Right lung (tissue), 10 donors: Measurements from ENCODE around the gene TCEAL3. TPM values are rescaled to one million over a fixed set of nuclear protein-coding genes. Genes with fewer than 3 reads are reported as not detected.
"Not testable (repeated sequence)": the region's sequence is repeated elsewhere in the genome, so short reads cannot be mapped to it uniquely, and the experiment has no call there.

Experiments
- DNase-seq, 2 donors: peaks; one replicate each; pipeline ENCODE4 v3.0.0-alpha.2; 2013
- long read RNA-seq, 8 donors: transcript quantifications; one replicate each; lab custom pipeline, GENCODE V29; 2026
- polyA plus RNA-seq, 5 donors: library from polyadenylated mRNA; unstranded; fragments of 120-200 nt; gene quantifications; one replicate each; pipeline versions ENCODE4 v1.2.1 to v1.2.3, GENCODE V29; 2013; ENCODE audit warnings: inconsistent platforms in 1 of 5, low replicate concordance in 1 of 5; ENCODE audit not compliant: insufficient read length in 5 of 5, insufficient read depth in 1 of 5

The TCEAL3 gene
- polyA plus RNA-seq = 10 to 100 TPM; 24.7 to 32.3 (median 27.6) TPM
- long read RNA-seq, donor 1, transcript TCEAL3-202 (3 exons, 1,113 nt) = major isoform, 16 of 32 reads
- long read RNA-seq, donor 1, transcript TCEAL3-201 (3 exons, 1,124 nt) = minor isoform, 9 of 32 reads
- long read RNA-seq, donor 1, partial matches to known transcripts = 7 of 32 reads
- long read RNA-seq, donor 1, other reads (novel, unspliced or antisense) = 0 of 32 reads
- long read RNA-seq, donor 2, transcript TCEAL3-202 (3 exons, 1,113 nt) = major isoform, 9 of 14 reads
- long read RNA-seq, donor 2, transcript TCEAL3-201 (3 exons, 1,124 nt) = minor isoform, 5 of 14 reads
- long read RNA-seq, donor 2, partial matches to known transcripts = 0 of 14 reads
- long read RNA-seq, donor 2, other reads (novel, unspliced or antisense) = 0 of 14 reads
- long read RNA-seq, donor 3, transcript TCEAL3-202 (3 exons, 1,113 nt) = major isoform, 6 of 18 reads
- long read RNA-seq, donor 3, partial matches to known transcripts = 9 of 18 reads
- long read RNA-seq, donor 3, other reads (novel, unspliced or antisense) = 0 of 18 reads
- long read RNA-seq, donor 4, partial matches to known transcripts = 0 of 5 reads
- long read RNA-seq, donor 4, other reads (novel, unspliced or antisense) = 0 of 5 reads
- long read RNA-seq, donor 5, transcript TCEAL3-201 (3 exons, 1,124 nt) = minor isoform, 8 of 45 reads
- long read RNA-seq, donor 5, transcript TCEAL3-202 (3 exons, 1,113 nt) = major isoform, 20 of 45 reads
- long read RNA-seq, donor 5, partial matches to known transcripts = 17 of 45 reads
- long read RNA-seq, donor 5, other reads (novel, unspliced or antisense) = 0 of 45 reads
- long read RNA-seq, donor 6, transcript TCEAL3-202 (3 exons, 1,113 nt) = major isoform, 13 of 15 reads
- long read RNA-seq, donor 6, partial matches to known transcripts = 0 of 15 reads
- long read RNA-seq, donor 6, other reads (novel, unspliced or antisense) = 0 of 15 reads
- long read RNA-seq, donor 7, transcript TCEAL3-202 (3 exons, 1,113 nt) = major isoform, 5 of 5 reads
- long read RNA-seq, donor 7, partial matches to known transcripts = 0 of 5 reads
- long read RNA-seq, donor 7, other reads (novel, unspliced or antisense) = 0 of 5 reads
- long read RNA-seq, donor 8, transcript TCEAL3-202 (3 exons, 1,113 nt) = major isoform, 8 of 9 reads
- long read RNA-seq, donor 8, partial matches to known transcripts = 0 of 9 reads
- long read RNA-seq, donor 8, other reads (novel, unspliced or antisense) = 0 of 9 reads

- peak; percentile 36 to 38 for DNase-seq
These were observed at the start of gene TCEAL3 for GRCh38 chrX:103607364-103608305. Gene TCEAL3, plus strand, starts transcription at chrX:103607963. Its CDS starts 1,102 bp downstream, at chrX:103609065.

GRCh38 chrX:103560256-103560655 is 47.5 kb upstream of the TCEAL3 start:
- no peak for DNase-seq

GRCh38 chrX:103562801-103563200 is 45.0 kb upstream of the TCEAL3 start:
- DNase-seq = no peak

GRCh38 chrX:103565197-103565596 is 42.6 kb upstream of the TCEAL3 start:
- DNase-seq = no peak

- DNase-seq = no peak
These were observed 42.0 kb upstream of the TCEAL3 start for GRCh38 chrX:103565752-103566151.

- DNase-seq = no peak
These were observed 36.6 kb upstream of the TCEAL3 start for GRCh38 chrX:103571121-103571520.

- DNase-seq = no peak
These were observed 36.0 kb upstream of the TCEAL3 start for GRCh38 chrX:103571726-103572125.

- DNase-seq = no peak
These were observed 34.6 kb upstream of the TCEAL3 start for GRCh38 chrX:103573202-103573601.

- DNase-seq = no peak
These were observed 23.2 kb upstream of the TCEAL3 start for GRCh38 chrX:103584596-103584995.

GRCh38 chrX:103585411-103586313 is 22.1 kb upstream of the TCEAL3 start, which contains the start of gene TCEAL4:
Gene TCEAL4, plus strand, starts transcription at chrX:103585515. Its CDS starts 1,161 bp downstream, at chrX:103586676.
- DNase-seq = peak; percentile 33 to 41

- DNase-seq = no peak
These were observed 21.5 kb upstream of the TCEAL3 start for GRCh38 chrX:103586314-103586646.

- no peak for DNase-seq
These were observed 21.1 kb upstream of the TCEAL3 start for GRCh38 chrX:103586659-103587058.

GRCh38 chrX:103592295-103592694 is 15.5 kb upstream of the TCEAL3 start:
- not testable (repeated sequence) for DNase-seq

GRCh38 chrX:103595202-103595601 is 12.6 kb upstream of the TCEAL3 start:
- not testable (repeated sequence) for DNase-seq

GRCh38 chrX:103608306-103608963 is 672 bp downstream of the TCEAL3 start:
- DNase-seq = no peak

GRCh38 chrX:103610282-103610681 is 2.5 kb downstream of the TCEAL3 start:
- DNase-seq = no peak

- no peak for DNase-seq
These were observed 5.7 kb downstream of the TCEAL3 start for GRCh38 chrX:103613362-103613890.

GRCh38 chrX:103614999-103615398 is 7.2 kb downstream of the TCEAL3 start:
- no peak for DNase-seq
